CD4-positive, alpha-beta memory T cell (primary cell): ENCODE data around the gene EGLN1. TPM values are rescaled to one million over a fixed set of nuclear protein-coding genes. Genes with fewer than 3 reads are reported as not detected.
A peak's percentile ranks its signal among the peaks of the same experiment; 100 is the strongest.

ENCODE experiments used
- CTCF ChIA-PET: fragments of 350-600 bp; sonication (Branson Sonifier 250); formaldehyde crosslinking; loops from one replicate; lab custom pipeline; 2021; ENCODE audit warnings: inconsistent platforms; ENCODE audit not compliant: partially characterized antibody; lab: Charles Lee
- POLR2A ChIA-PET: fragments of 350-600 bp; sonication (Branson Sonifier 250); formaldehyde crosslinking; loops from one replicate; lab custom pipeline; 2021; ENCODE audit not compliant: partially characterized antibody; lab: Charles Lee
- DNase-seq, 5 donors: peaks; one replicate each; pipeline versions ENCODE4 v3.0.0 to v3.0.0-alpha.2; 2020 to 2022; ENCODE audit warnings: mixed read lengths in 1 of 5
- H3K27ac ChIP-seq: one replicate; pipeline ENCODE4 v1.7.0; 2013; ENCODE audit warnings: low read depth, low read length
- H3K27me3 ChIP-seq: 2 replicates; pipeline ENCODE4 v1.7.0; 2013; ENCODE audit warnings: mild to moderate bottlenecking, low read length, moderate library complexity; ENCODE audit not compliant: insufficient read depth
- H3K36me3 ChIP-seq: 2 replicates; pipeline ENCODE4 v1.7.0; 2013; ENCODE audit warnings: mild to moderate bottlenecking, low read length, moderate library complexity; ENCODE audit not compliant: insufficient read depth
- H3K4me1 ChIP-seq: 2 replicates; pipeline ENCODE4 v1.7.0; 2013; ENCODE audit warnings: mild to moderate bottlenecking, low read length, moderate library complexity; ENCODE audit not compliant: insufficient read depth
- H3K4me3 ChIP-seq, 2 donors: one replicate each; pipeline ENCODE4 v1.7.0; 2013; ENCODE audit warnings: low read length in 2 of 2, mild to moderate bottlenecking in 1 of 2
- H3K9me3 ChIP-seq, 2 donors: one replicate each; pipeline ENCODE4 v1.7.0; 2013; ENCODE audit warnings: low read length in 2 of 2, control low read depth in 1 of 2; ENCODE audit not compliant: control insufficient read depth in 1 of 2
- H3K27ac Mint-ChIP-seq, 7 donors: one replicate each; pipeline ENCODE4 v1.8.0; 2020 to 2021; ENCODE audit warnings: mixed read lengths in 7 of 7, mild to moderate bottlenecking in 6 of 7, inconsistent platforms in 3 of 7, moderate library complexity in 3 of 7
- H3K27me3 Mint-ChIP-seq, 2 donors: one replicate each; pipeline ENCODE4 v1.8.0; 2020 to 2021; ENCODE audit warnings: mixed read lengths in 2 of 2
- H3K36me3 Mint-ChIP-seq, 2 donors: one replicate each; pipeline ENCODE4 v1.8.0; 2020 to 2021; ENCODE audit warnings: mixed read lengths in 2 of 2, inconsistent platforms in 1 of 2, mild to moderate bottlenecking in 1 of 2
- H3K4me1 Mint-ChIP-seq, 4 donors: one replicate each; pipeline ENCODE4 v1.8.0; 2020 to 2021; ENCODE audit warnings: mixed read lengths in 4 of 4, mild to moderate bottlenecking in 1 of 4
- H3K4me3 Mint-ChIP-seq, 8 donors: one replicate each; pipeline ENCODE4 v1.8.0; 2020 to 2021; ENCODE audit warnings: mixed read lengths in 8 of 8, mild to moderate bottlenecking in 7 of 8, moderate library complexity in 6 of 8, inconsistent platforms in 3 of 8
- H3K9me3 Mint-ChIP-seq, 8 donors: one replicate each; pipeline ENCODE4 v1.8.0; 2020 to 2021; ENCODE audit warnings: mixed read lengths in 8 of 8, mild to moderate bottlenecking in 5 of 8, inconsistent platforms in 3 of 8, moderate library complexity in 1 of 8
- intact Hi-C: fragments of 100-400 bp; cut with micrococcal nuclease; formaldehyde crosslinking; loops from one replicate; pipeline ENCODE4 v1.15.1; 2023
- polyA plus RNA-seq, 2 donors: library from polyadenylated mRNA; unstranded; fragments of 300-500 nt; fragmentation: Illumina TruSeq; gene quantifications; one replicate each; pipeline ENCODE4 v1.2.3, GENCODE V29; 2021
- total RNA-seq, 2 experiments: library from RNA; stranded (reverse); gene quantifications; one replicate each; pipeline ENCODE4 v1.2.3, GENCODE V29; 2021

Gene EGLN1
- total and polyA plus RNA-seq, 4 experiments from 2014 or later, result 23.5 to 32.1 (median 27.7) TPM

DNA sequence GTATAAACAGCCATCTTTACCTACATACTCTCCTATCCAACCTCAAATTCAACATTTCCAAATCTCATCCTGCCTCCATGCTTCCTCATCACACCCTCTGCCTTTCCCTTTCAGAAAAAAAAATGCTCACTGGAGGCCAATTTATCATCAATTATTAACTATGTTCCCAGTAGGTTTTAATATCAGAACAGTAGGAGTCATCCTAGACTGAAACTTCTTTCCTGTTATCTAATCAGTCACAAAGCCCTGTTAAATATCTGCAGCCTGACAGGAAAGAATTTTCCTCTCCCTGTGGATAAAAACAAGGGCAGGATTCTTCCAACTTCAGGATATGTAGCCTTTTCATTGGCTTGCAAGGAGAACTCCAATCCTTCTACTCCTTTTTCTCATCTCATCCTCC, 28.4 kb downstream of the EGLN1 start:
- Mint-ChIP-seq H3K4me3 (no peak overlapping the region), H3K9me3 (no peaks in the 10 kb centered on the region), H3K27me3 (no peaks in the 10 kb centered on the region), H3K27ac (peak overlapping the region in 1 of 7 donors; percentile 2), H3K4me1 (peaks cover 41 to 73% (median 59%) of the 10 kb centered on the region in 4 donors), H3K36me3 (peaks cover 5 to 7% of the 10 kb centered on the region in 2 donors)
- DNase-seq, result no peak
- Histone ChIP-seq H3K4me1 (peaks cover 19% of the 10 kb centered on the region), H3K4me3 (no peak overlapping the region), H3K9me3 (no peaks in the 10 kb centered on the region), H3K27ac (no peak overlapping the region), H3K27me3 (no peaks in the 10 kb centered on the region), H3K36me3 (no peaks in the 10 kb centered on the region)
- intact Hi-C loops, result no loop called here
- ChIA-PET POLR2A (no interaction called here), CTCF (interaction anchor here (1.5 kb wide), 1 partner anchor 12 kb away, joined by 4 read pairs; no protein-coding TSS in a partner anchor)

DNA sequence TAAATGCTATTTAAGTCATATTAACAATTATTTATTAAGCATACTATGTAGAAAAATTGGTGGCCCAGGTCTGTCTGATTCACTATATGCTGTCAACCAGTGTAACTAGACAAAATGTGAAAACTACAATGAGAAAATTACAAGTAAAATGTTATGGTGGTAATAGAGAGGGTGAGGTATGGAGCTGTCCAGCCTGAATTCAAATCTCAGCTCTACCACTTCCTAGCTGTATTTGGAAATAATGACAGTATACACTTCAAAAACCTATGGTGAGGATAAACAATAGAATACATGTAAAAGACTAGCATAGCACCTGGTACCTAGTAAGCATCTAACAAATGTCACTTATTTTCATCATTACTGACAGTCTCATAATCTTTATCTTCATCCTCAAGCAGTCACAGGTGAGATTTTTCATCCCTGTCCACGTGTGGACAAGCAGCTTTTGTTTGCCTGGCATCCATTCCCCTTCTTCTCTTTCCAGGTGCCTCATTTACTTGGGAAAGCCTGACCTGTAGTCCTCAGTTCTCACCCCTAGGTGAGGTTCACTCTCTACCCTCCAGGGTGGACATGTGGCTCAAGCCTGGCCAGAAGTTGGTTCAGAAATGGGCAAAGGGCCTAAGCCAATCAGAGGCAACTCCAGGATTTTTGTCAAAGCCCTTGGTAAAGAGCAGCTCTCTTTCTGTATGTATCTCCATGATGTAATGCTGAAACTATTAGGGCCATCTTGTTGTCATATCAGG, 29.5 kb downstream of the EGLN1 start:
- Histone ChIP-seq H3K36me3 (no peaks in the 10 kb centered on the region), H3K9me3 (no peaks in the 10 kb centered on the region), H3K4me3 (no peak overlapping the region), H3K4me1 (peaks cover 19% of the 10 kb centered on the region), H3K27me3 (no peaks in the 10 kb centered on the region), H3K27ac (no peak overlapping the region)
- peak overlapping the region in 2 of 8 donors; percentile 5 to 19 for H3K4me3 Mint-ChIP-seq
- H3K27me3 Mint-ChIP-seq, result no peaks in the 10 kb centered on the region
- ChIA-PET POLR2A (interaction anchor here (1.0 kb wide), 1 partner anchor 29 kb away, joined by 8 read pairs; the partner anchor contains the start of gene EGLN1), CTCF (no interaction called here)
- peaks cover 38 to 72% (median 57%) of the 10 kb centered on the region in 4 donors for H3K4me1 Mint-ChIP-seq
- H3K36me3 Mint-ChIP-seq, result peaks cover 7 to 8% of the 10 kb centered on the region in 2 donors
- no peaks in the 10 kb centered on the region for H3K9me3 Mint-ChIP-seq
- intact Hi-C loops, result no loop called here
- H3K27ac Mint-ChIP-seq, result peak overlapping the region in 1 of 7 donors; percentile 46
- DNase-seq, result no peak

DNA sequence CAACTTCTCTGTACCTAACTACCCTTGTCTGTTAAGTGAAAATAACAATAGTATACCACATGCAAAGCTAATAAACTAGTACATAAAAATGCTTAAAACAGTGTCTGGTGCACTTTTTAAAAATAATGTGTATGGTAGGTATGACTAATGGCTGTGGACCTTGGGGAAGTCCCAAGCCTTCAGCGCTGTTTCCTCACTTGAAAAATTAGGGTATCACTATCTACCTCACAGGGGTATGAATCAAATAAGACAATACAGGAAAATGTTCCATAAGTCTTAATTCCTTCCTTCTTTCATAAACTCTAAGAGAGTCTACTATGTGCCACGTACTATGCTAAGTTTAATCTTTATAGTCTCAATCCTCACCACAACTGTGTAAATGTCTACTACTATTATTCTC, 32.0 kb downstream of the EGLN1 start:
- H3K36me3 Mint-ChIP-seq, result peaks cover 7 to 8% of the 10 kb centered on the region in 2 donors
- DNase-seq, result no peak
- peaks cover 2% of the 10 kb centered on the region for H3K4me1 ChIP-seq
- peak overlapping the region in 1 of 7 donors; percentile 39 for H3K27ac Mint-ChIP-seq
- no peak overlapping the region for H3K4me3 ChIP-seq
- H3K9me3 Mint-ChIP-seq, result no peaks in the 10 kb centered on the region
- no peaks in the 10 kb centered on the region for H3K27me3 ChIP-seq
- no peaks in the 10 kb centered on the region for H3K36me3 ChIP-seq
- H3K4me1 Mint-ChIP-seq, result peaks cover 31 to 58% (median 45%) of the 10 kb centered on the region in 4 donors
- H3K27me3 Mint-ChIP-seq, result no peaks in the 10 kb centered on the region
- H3K9me3 ChIP-seq, result no peaks in the 10 kb centered on the region
- intact Hi-C loops, result no loop called here
- H3K4me3 Mint-ChIP-seq, result peak overlapping the region in 2 of 8 donors; percentile 3 to 15
- ChIA-PET POLR2A (no interaction called here), CTCF (no interaction called here)
- no peak overlapping the region for H3K27ac ChIP-seq

DNA sequence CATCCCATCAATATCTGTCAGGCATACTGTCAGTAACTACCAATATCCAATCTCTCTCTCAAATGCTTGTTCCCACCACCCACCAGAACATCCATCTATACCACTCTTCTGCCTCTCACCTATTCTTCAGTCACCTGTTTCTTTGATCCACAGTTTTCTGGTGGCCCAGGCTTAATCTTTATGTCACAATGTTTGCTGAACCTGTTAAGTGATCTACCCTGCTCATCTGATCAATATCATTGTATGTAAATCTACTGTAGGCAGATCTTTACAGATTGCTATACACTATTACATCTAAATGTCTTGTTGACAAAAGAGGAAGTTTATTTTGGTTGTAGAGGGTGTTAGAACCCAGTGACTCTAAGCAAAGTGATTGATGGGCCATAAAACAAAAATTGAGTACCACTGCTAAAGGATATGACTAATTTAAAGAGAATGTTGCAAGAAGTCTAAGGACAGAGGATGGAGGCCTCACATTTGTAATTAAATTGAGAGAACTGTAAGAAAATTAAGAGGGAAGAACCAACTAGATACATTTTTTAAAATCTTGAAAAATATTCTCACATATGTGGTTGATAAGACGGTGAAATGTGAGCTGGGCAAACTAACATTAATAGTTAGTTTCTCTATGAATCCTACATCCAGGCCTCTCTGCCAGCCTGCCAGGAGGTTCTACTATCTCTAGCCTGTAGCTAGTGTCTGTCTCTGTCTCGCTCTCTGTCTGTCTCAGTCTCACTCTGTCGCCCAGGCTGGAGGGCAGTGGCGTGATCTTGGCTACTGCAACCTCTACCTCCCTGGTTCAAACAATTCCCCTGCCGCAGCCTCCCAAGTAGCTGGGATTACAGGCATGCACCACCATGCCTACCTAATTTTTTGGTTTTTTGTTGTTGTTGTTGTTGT, 34.1 kb downstream of the EGLN1 start:
- no peak overlapping the region for H3K27ac ChIP-seq
- no peak overlapping the region for H3K4me3 ChIP-seq
- H3K36me3 ChIP-seq, result no peaks in the 10 kb centered on the region
- no peaks in the 10 kb centered on the region for H3K9me3 ChIP-seq
- Mint-ChIP-seq H3K9me3 (no peaks in the 10 kb centered on the region), H3K36me3 (peaks cover 7 to 8% of the 10 kb centered on the region in 2 donors), H3K4me3 (no peak overlapping the region), H3K27me3 (no peaks in the 10 kb centered on the region), H3K27ac (peak overlapping the region in 4 of 7 donors; percentile 4 to 64 (median 24)), H3K4me1 (peaks cover 22 to 47% (median 34%) of the 10 kb centered on the region in 4 donors)
- no peak for DNase-seq
- no peaks in the 10 kb centered on the region for H3K27me3 ChIP-seq
- ChIA-PET CTCF (no interaction called here), POLR2A (no interaction called here)
- intact Hi-C loops, result no loop called here
- peaks cover 3% of the 10 kb centered on the region for H3K4me1 ChIP-seq

- Mint-ChIP-seq H3K27ac (no peak overlapping the region), H3K4me1 (peaks cover 21 to 47% (median 38%) of the 10 kb centered on the region in 4 donors), H3K36me3 (peaks cover 7 to 8% of the 10 kb centered on the region in 2 donors), H3K27me3 (no peaks in the 10 kb centered on the region), H3K4me3 (no peak overlapping the region), H3K9me3 (no peaks in the 10 kb centered on the region)
- ChIA-PET CTCF (no interaction called here), POLR2A (no interaction called here)
- intact Hi-C loops, result no loop called here
- Histone ChIP-seq H3K27ac (no peak overlapping the region), H3K9me3 (no peaks in the 10 kb centered on the region), H3K4me1 (peaks cover 3% of the 10 kb centered on the region), H3K36me3 (no peaks in the 10 kb centered on the region), H3K4me3 (no peak overlapping the region), H3K27me3 (no peaks in the 10 kb centered on the region)
- DNase-seq, result no peak
Observed at GRCh38 chr1:231386466-231386865, 35.6 kb downstream of the EGLN1 start.

DNA sequence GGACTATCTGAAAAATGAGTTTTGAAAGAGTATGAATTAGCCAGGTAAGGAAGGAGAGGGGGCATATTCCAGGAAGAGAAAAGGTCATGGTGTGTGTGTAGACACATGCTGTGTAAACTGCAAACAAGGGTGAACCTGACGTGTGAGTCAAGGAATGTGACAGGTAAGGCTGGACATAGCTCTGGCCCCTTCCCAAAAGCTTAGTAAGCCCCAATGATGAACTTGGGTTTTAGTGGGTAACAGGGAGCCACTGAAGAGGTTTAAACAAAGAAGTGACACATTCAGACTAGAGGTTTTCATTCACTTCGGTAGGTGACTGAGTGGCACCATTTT, 36.7 kb downstream of the EGLN1 start:
- Mint-ChIP-seq H3K4me3 (no peak overlapping the region), H3K27me3 (no peaks in the 10 kb centered on the region), H3K9me3 (no peaks in the 10 kb centered on the region), H3K36me3 (peaks cover 7 to 8% of the 10 kb centered on the region in 2 donors), H3K4me1 (peaks cover 18 to 46% (median 36%) of the 10 kb centered on the region in 4 donors), H3K27ac (no peak overlapping the region)
- Histone ChIP-seq H3K36me3 (no peaks in the 10 kb centered on the region), H3K27me3 (no peaks in the 10 kb centered on the region), H3K4me3 (no peak overlapping the region), H3K27ac (no peak overlapping the region), H3K9me3 (no peaks in the 10 kb centered on the region), H3K4me1 (peaks cover 3% of the 10 kb centered on the region)
- ChIA-PET POLR2A (no interaction called here), CTCF (no interaction called here)
- DNase-seq, result no peak
- intact Hi-C loops, result no loop called here
